GM23338 (cell line): ENCODE data around the gene LRRC34.

Experiments
- CTCF ChIP-seq, 2 experiments: fragments of 200-600 bp in 1 of 2; sonication (generic) in 1 of 2; conservative IDR thresholded peaks; 2 replicates each; pipeline versions ENCODE4 v1.5.1 to v1.6.1; 2016 to 2017; ENCODE audit warnings: antibody characterized with exemption in 2 of 2, low read depth in 2 of 2, mild to moderate bottlenecking in 2 of 2, moderate library complexity in 1 of 2
- EZH2 ChIP-seq: fragments of 200-600 bp; sonication (generic); IDR thresholded peaks from one replicate; pipeline ENCODE4 v1.8.0; 2017; ENCODE audit warnings: antibody characterized with exemption, mild to moderate bottlenecking, low read depth; ENCODE audit not compliant: unreplicated experiment

- TF ChIP-seq CTCF (conservative IDR thresholded peaks at IDR 0.05; ENCODE audit: low read depth in 2 of 2): no peak
- TF ChIP-seq EZH2: no peak
Measured at GRCh38 chr3:169754711-169755110, 58.0 kb downstream of the LRRC34 start.
